Anterior cingulate cortex (tissue), 58 donors: ENCODE data around the gene ACTL8.

Experiments
- DNase-seq, 58 donors: peaks; one replicate each; lab custom pipeline; 2025; lab: John Stamatoyannopoulos, UW

ACTL8 gene

DNA sequence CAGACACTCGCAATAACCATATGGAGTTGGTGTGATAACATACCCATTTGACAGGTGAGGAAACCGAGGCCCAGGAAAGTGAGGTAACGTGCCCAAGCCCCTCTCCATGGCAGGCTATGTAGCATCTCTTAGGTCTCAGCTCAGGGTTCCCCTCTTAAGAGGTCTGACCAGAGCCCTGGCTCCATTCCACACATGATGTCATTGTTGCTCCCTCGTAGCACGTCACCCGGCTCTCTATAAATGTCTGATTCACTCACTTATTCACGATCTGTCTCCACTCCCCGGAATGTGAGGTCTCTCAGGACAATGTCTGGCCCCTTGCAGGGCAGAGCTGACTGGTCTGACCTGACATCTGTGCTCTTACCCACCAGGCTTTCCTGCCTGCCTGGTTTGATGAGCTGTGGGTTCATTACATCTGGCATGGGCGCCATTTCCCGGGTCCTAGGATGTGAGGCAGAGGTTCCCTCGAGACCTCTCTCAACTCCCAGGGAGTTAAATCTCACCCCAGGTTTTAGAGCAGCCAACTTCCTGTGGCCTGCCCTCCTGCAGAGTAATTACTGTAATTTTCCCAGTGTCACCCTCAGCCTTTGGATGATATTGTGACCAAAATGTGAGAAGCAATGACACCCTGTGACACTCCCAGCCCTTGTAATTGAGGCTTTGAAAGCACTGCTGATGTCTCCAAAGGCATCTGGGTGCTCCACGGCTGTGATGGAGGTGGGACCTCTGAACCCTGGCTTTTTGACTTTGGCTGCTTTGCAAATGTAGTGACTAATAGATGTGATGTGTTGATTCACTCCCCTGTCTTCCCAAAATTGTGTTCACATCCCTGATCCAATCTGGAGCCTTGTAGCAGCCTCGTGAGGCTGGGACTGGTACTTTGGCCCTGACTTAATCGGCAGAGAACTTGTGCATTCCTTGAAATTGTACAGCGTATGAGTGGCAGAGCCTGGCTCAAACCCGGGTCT, 10.6 kb downstream of the ACTL8 start:
- DNase-seq = no peak

DNA sequence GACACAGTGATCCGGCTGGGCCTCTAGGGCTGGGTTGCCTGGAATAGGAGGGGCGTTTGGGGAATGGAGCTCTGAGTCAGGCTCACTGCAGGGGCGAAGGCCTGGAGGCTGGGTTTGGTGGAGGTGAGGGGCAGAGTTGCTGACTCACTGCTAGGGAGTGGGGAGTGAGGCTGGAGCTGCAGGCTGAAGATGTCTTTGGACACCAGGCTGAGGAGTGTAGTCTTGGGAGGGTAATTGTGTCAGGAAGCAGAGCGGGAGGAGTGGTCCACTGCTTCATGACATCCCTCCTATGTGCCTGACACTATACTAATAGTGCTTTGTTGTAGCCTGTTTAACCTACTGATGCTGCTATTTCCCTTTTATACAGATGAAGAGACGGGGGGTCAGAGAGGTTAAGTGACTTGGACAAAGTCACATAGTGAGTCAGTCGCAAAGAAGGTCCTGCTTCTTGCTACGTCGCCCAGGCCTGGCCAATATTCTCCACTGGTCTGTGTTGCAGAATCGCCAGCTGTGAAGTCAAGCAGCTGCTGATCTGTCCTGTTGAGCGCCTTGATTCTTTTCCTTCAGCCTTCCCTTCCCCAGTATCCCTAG, 13.6 kb downstream of the ACTL8 start:
- no peak for DNase-seq

DNA sequence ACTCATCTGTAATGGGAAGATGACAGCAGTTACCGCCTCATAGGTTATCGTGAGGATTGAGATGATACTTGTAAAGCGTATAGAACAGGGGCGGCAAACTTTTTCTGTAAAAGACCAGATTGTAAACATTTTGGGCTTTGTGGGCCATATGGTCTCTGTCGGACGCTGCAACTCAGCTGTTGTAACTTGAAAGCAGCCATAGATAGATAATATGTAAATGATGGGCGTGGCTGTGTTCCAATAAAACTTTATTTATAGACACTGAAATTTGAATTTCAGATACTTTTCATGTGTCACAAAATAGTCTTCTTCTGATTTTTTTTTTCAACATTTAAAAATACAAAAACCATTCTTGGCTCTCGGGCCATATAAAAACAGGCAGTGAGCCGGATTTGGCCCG, 15.8 kb downstream of the ACTL8 start:
- no peak for DNase-seq

DNA sequence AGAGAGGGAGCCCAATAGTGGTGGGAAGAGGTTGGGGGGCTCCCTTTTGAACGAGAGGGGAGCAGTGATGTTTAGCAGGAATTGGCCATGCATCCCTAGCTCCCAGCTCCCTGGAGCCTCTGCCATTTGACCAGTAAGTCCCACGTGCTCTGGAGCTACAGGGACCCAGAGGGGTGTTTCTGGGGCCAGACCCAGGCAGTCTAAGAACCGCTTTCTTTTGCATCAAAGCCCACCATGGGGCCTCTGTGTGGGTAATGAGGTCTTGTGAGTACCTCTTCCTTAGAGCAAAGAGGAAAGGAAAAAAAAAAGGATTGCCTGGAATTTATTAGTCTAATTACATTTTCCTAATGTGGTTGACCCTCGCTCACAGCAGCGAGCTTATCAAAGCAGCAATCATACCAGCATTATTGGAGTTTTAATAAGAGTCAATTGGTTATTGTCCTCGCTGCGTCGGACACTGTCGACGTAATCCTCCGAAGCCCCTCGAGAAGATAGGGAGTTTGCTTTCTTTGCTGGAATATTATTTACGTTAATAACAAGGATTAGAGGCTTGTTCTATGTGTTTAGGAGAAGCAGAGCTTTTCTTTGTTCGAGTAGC, 17.6 kb downstream of the ACTL8 start:
- no peak for DNase-seq

DNA sequence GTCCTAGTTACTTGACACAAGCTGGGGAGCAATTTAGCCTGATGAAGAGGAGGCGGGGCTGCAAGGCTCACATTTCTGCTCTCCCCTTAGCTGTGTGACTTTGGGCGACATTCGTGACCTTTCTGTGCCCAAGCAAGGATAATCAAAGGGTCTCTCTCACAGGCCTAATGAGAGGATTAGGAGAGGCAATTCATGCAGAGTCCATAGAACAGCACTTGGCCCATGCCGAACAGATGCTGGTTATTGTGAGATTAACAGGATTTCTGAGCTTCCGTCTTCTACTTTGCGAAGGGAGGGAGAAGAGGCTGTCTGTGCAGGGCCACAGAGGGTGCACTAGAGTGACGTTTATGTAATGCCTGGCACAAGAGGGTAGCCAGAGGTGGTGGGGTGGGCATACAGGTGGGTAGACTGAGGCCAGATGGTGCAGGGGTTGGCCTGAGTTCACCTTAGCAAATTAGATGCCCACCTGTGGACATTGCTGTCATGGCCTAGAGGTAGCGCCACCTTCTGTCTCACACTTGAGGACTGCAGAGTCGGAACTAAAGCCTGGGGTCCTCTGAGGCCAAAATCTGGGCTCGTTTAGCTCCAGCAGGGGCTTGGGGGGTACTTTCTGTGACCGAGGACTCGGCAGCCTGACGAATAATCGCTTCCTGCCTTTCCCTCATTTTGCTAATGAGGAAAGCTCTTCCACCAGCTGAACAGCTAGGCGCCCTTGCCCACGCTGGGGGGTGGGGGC, 18.6 kb downstream of the ACTL8 start:
- DNase-seq = no peak

DNA sequence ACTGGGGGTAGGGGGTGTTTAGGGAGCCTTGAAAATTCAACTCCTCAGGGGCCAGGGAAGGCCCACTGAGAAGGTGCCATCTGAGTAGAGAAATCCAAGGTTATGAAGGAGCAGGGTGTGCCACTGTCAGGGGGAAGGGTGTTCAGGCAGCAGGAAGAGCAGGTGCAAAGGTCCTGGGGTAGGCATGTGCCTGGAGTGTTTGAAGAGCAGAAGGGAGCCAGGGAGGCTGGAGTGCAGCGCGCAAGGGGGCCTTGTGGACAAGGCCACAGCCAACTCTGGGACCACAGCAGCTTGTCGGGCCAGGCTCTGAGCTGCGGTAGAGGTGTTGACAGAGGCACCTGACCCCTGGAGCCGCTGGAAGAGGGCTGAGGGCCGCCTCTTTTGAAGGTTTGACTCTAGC, 19.3 kb downstream of the ACTL8 start:
- no peak for DNase-seq

DNA sequence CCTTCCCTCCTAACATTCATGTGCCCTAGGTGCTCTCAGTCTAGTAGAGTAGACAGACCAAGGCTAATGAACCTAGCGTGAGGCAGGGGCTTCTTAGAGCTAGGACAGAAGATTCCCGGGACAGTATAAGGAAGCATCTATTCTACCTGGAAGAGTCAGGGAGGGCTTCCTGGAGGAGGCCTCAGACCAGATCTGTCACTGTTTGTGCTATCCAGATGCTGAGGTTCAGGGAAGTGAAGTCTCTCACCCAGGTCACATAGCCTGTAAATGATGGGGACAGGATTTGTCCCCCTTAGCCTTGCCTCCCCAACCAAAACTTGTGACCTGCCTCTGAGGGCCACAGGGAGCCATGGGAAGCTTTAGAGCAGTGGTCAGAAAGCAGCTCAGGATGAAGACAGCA, 20.7 kb downstream of the ACTL8 start:
- no peak for DNase-seq

DNA sequence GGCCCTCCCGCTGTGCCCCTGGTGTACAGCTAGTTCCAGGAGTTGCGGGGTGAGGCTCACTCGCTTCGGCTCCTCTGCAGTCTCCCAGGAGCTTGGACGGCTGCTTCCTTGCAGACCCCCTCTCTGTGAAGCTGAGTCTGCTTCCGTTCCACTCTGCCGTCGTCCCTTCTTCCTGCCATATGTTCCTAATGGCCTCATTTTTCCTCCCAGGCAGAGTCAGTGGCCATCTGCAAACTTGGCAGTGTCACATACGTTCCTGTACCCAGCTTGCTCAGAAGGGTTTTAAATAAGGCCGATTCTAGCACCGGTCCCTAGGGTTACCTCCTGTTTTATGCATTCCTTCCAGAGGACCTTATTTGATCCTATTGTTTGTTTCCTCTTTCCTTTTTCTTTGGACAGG, 21.3 kb downstream of the ACTL8 start:
- DNase-seq = no peak

DNA sequence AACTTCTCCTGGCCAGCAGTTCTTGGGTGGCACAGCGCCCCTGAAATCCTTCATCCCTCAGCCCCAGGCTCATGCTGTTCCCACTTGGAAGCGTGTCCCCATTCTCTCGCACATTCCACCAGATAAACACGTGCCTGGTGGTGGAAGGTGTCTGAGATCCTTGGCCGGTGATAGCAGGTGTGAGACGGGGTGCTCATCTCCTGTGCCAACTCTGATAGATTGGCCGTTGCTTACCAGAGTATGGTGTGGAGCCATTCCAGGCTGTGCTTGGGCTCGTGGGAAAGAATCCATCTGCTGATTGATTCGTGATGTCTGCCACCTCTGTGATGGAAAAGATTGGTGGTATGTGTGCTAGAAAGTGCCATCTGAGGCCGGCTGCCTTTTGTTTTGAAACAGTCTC, 22.2 kb downstream of the ACTL8 start:
- DNase-seq = no peak

DNA sequence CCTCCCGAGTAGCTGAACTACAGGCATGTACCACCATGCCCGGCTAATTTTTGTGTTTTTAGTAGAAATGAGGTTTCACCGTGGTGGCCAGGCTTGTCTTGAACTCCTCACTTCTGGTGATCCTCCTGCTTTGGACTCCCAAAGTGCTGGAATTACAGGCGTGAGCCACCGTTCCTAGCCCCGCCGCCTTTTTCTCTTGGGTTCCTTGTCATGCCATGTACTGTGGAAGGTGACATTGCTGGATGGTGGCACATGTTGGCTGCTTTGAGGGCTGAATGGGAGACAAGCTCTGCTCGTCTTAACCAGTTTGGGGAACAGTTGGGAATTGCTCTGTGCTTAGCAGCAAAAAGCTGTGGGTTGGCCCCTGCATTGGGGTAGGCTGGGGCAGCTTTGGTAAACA, 22.7 kb downstream of the ACTL8 start:
- DNase-seq = no peak

DNA sequence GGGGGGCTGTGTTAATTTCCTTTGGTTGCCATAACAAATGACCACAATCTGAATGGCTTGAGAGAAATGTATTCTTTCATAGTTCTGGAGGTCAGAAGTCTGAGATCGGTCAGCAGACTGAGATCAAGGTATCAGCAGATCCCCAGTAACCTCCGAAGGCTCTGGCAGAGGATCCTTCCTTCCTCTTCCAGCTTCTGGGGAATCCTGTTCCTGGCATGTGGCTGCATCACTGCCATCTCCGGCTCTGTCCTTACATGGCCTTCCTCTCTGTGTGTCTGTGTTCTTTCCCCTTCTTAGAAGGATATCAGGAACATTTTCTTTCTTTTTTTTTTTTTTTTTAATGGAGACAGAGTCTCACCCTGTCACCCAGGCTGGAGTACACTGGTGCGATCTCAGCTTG, 25.8 kb downstream of the ACTL8 start:
- DNase-seq = no peak

DNA sequence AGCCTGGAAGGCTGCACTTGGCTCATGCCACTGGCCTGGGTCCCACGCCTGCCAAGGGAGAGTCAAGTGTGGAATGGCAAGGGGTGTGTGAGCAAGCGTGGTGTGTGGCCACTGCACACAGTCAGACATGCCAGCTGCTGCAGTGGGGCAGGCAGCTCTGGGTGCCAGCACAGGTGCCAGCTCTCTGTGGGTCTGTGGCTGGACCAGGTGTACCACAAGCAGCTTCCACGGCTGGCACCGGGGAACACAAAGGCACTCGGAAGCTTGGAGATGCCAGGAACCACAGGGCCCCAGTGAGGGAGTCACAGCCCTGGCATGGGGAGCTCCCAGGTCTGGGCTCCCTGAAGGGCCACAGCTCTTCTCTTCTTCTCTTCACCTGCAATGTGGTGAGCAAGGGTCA, 34.8 kb downstream of the ACTL8 start:
- no peak for DNase-seq

DNA sequence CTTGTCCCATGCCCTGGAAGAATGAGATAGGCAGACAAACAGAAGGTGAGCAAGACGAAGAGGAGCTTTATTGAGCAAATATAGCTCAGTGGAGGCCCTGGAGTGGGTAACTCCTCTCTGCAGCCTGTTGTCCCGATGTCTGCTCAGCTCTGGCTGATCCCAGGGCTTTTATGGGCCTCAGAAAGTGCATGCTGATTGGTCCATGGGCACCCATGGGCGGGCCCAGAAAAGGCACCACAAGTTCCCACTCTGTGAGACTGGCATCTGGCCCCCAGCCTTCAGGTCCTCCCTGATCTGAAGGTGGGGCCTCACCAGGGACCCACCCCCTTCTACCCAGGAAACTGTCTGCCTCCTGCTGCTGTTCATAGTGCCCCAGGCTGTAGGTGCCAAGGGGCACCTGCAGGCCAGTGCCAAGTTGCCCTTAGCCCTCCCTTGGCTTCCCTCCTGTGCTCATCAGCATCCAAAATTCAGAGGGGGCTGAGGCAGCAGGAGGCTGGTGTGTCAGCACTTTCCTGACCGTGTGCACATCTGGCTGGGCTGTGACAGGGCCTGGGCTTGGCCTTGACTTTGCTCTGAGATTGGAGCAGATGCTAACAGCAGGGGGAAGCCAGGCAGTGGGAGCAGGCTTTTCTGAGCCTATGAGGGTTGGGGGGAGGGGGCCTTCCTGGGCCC, 35.4 kb downstream of the ACTL8 start:
- DNase-seq = no peak

DNA sequence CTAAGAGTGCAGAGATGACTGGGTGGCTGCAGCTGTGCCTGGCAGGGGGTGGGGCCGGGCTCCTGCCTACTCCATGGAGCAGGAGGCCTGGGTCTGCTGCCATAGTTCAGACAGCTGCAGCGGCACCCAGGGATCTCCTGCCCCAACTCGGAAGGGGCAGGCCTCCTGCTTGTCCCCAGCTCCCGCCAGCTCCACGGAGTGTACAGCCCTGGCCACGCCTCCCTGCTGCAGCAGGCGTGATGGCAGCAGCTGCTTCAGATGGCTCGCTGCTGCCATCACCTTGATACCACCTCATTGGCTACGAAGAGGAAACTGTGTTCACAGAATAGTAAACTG, 35.9 kb downstream of the ACTL8 start:
- no peak for DNase-seq

DNA sequence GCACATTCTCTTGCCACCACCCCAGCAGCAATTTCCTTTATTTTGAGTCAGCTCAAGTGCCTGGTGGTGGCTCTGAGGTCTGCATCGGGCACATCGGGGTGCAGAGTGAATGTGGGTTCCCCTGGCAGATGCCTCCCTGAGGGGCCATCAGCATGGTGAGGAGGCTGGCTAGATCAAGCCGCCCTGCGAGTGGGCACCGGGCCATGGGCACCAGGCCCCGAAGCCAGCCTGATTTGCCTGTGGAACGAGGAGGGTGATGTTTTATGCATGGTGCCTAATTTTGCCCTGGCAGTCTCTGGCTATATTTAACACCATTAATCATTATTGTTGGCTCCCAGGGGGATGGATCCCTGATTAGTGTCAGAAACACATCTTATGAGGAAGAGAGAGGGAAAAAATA, 36.3 kb downstream of the ACTL8 start:
- DNase-seq = no peak

DNA sequence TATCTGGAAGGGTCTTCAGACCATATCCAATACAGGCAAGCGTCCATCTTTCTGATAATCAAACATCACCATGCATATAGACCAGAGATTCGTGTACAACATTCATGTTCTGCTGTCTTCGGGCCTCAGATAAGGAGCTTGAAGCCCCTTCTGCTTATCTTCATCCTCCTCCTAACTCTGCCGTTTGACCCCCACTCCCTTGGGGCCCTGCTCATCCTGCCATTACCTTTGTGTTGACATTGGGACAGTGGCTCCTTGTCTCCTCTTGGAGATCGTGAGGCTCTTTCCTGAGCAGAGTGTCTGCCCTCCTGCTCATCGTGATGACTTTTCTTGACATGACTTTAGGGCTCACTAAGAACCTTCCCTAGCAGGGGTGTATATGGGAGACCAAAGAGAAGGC, 37.3 kb downstream of the ACTL8 start:
- no peak for DNase-seq

DNA sequence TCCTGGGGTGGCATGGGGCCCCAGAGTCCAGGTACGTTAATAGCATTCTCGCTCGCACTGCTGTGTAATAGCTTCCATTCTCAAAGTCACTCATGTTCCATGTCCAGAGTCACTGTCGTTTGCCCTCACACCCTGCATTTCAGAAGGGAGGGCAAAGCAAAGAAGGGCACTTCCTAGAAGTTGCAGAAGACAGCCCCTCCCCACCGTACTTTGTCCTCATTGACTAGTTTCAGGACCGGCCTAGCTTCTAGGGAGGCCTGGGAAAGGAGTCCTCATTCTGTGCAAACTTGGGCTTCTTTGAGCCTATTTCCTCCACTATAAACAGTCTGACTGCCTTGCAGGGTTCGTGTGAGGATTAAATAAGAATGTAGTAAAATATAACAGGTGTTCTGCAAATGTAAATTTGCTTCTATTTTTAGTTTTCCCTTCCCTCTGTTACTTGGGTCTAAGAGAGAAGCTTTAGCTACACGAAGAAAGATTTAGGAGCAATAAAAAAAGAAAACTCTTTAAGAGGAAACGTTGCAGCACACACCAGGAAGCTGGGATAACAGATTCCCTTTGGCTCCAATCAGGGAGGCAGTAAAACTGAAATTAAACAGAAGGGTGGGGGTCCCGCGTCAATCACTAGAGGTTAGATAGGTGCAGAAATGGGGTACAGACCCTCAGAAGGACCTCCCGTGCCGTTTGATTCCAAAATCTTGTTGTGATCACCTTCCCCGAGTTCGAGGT, 40.1 kb downstream of the ACTL8 start:
- DNase-seq = no peak

DNA sequence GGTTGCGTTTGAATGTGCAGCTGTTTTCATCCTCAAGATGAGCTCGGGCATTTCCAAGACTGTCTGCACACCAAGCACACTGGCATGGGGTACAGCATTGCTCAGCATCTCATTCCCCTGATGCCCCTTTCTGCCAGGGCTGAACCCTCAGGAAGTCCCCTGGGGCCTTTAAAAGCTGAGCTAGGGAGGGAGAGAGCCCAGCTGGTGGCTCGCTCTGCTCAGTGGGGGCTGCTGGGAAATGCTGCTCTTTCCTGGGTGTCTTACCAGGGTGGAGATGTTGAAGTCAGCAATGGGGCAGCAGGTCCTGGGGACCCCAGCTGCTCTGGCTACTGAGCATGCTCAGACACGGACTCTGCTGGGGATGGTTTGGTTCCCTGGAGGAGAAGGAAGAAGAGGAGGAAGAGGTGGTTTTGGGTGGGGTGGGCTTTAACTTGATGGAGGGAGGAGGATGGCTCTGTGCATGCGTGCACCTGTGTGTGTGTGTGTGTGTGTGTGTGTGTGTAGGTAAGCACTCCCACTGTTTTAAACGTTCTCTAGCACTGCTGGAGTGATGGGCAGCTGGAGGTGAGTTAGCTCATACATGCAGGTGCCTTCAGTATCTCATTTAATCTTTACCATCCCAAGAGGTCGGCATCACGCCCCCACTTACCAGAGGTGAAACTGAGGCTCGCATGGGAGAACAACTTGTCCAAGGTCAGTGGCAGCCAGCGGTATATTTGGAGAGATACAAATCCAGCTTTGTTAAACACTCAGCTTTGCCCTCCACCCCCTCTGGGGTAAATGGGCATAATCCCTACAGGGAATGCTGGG, 40.9 kb downstream of the ACTL8 start:
- no peak for DNase-seq

DNA sequence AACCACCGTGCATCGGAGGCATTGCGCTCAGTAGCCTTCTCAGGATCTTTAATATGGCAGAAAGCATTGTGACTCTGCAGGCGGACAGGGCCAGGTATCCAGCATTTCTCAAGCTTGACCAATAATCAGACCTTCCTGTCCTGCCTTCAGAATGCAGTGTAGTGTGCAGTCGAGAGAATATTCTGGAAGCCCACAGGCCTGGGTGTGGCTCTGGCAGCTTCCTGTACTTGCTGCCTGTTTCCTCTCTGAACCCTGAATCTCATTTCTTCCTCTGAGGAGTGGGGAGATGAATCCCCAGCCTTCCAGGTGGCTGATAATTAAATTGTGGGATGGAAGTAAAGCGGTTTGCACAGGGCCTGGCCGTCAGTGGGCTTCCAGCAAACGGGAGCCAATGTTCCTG, 42.3 kb downstream of the ACTL8 start:
- no peak for DNase-seq
